ENCODE results near the gene LPIN3. TPM values are rescaled to one million over a fixed set of nuclear protein-coding genes. Genes with fewer than 3 reads are reported as not detected.

The LPIN3 gene
- total and polyA plus RNA-seq, 5 donors from 2014 or later: 0.10 to 0.35 TPM; not detected in 3

GRCh38 chr20:41373251-41373783 is 32.7 kb downstream of the LPIN3 start:
- DNase-seq (no peak), ATAC-seq (ENCODE audit: low read depth in 2 of 2) (no peak)
- H3K27ac ChIP-seq (ENCODE audit: insufficient read depth, low read length, poor library complexity, severe bottlenecking): no peak overlapping the region
- Mint-ChIP-seq H3K4me1 (no peaks in the 10 kb centered on the region), H3K4me3 (no peak overlapping the region), H3K9me3 (peaks cover 0 to 10% (median 2%) of the 10 kb centered on the region in 7 donors), H3K27ac (peak overlapping the region in 1 of 3 donors; percentile 46), H3K27me3 (peaks cover 37% of the 10 kb centered on the region), H3K36me3 (peaks cover 4% of the 10 kb centered on the region)
- H3K27me3 ChIP-seq (ENCODE audit: control insufficient read depth, insufficient read depth, low read length): no peaks in the 10 kb centered on the region
- no peaks in the 10 kb centered on the region for H3K4me1 ChIP-seq (ENCODE audit: control insufficient read depth, insufficient read depth, low read length, poor library complexity, severe bottlenecking)
- no peaks in the 10 kb centered on the region for H3K36me3 ChIP-seq (ENCODE audit: control insufficient read depth, insufficient read depth, low read length)
- no peak overlapping the region for H3K4me3 ChIP-seq (ENCODE audit: low read depth, low read length)
- H3K9me3 ChIP-seq (ENCODE audit: control insufficient read depth in 2 of 2, low read length in 2 of 2): no peaks in the 10 kb centered on the region

GRCh38 chr20:41373931-41374920 is 33.6 kb downstream of the LPIN3 start:
- no peaks in the 10 kb centered on the region for H3K9me3 ChIP-seq (ENCODE audit: control insufficient read depth in 2 of 2, low read length in 2 of 2)
- no peaks in the 10 kb centered on the region for H3K36me3 ChIP-seq (ENCODE audit: control insufficient read depth, insufficient read depth, low read length)
- H3K36me3 Mint-ChIP-seq: peaks cover 4% of the 10 kb centered on the region
- ATAC-seq (ENCODE audit: low read depth in 2 of 2) (no peak), DNase-seq (no peak)
- peaks cover 33% of the 10 kb centered on the region for H3K27me3 Mint-ChIP-seq
- H3K4me3 ChIP-seq (ENCODE audit: low read depth, low read length): no peak overlapping the region
- H3K27me3 ChIP-seq (ENCODE audit: control insufficient read depth, insufficient read depth, low read length): no peaks in the 10 kb centered on the region
- peaks cover 0 to 10% (median 2%) of the 10 kb centered on the region in 7 donors for H3K9me3 Mint-ChIP-seq
- H3K27ac ChIP-seq (ENCODE audit: insufficient read depth, low read length, poor library complexity, severe bottlenecking): no peak overlapping the region
- H3K27ac Mint-ChIP-seq: no peak overlapping the region
- no peaks in the 10 kb centered on the region for H3K4me1 ChIP-seq (ENCODE audit: control insufficient read depth, insufficient read depth, low read length, poor library complexity, severe bottlenecking)
- H3K4me1 Mint-ChIP-seq: no peaks in the 10 kb centered on the region
- no peak overlapping the region for H3K4me3 Mint-ChIP-seq

- Mint-ChIP-seq H3K4me1 (no peaks in the 10 kb centered on the region), H3K4me3 (no peak overlapping the region), H3K27ac (no peak overlapping the region), H3K27me3 (peaks cover 40% of the 10 kb centered on the region), H3K9me3 (peaks cover 0 to 9% (median 2%) of the 10 kb centered on the region in 7 donors), H3K36me3 (peaks cover 4% of the 10 kb centered on the region)
- no peaks in the 10 kb centered on the region for H3K36me3 ChIP-seq (ENCODE audit: control insufficient read depth, insufficient read depth, low read length)
- H3K27ac ChIP-seq (ENCODE audit: insufficient read depth, low read length, poor library complexity, severe bottlenecking): no peak overlapping the region
- H3K27me3 ChIP-seq (ENCODE audit: control insufficient read depth, insufficient read depth, low read length): no peaks in the 10 kb centered on the region
- no peak for DNase-seq
- ATAC-seq (ENCODE audit: low read depth in 2 of 2): no peak
- H3K4me1 ChIP-seq (ENCODE audit: control insufficient read depth, insufficient read depth, low read length, poor library complexity, severe bottlenecking): no peaks in the 10 kb centered on the region
- H3K9me3 ChIP-seq (ENCODE audit: control insufficient read depth in 2 of 2, low read length in 2 of 2): no peaks in the 10 kb centered on the region
- H3K4me3 ChIP-seq (ENCODE audit: low read depth, low read length): no peak overlapping the region
Observed at GRCh38 chr20:41375846-41376245, 35.2 kb downstream of the LPIN3 start.

GRCh38 chr20:41376349-41376748 is 35.7 kb downstream of the LPIN3 start:
- Mint-ChIP-seq H3K36me3 (peaks cover 4% of the 10 kb centered on the region), H3K9me3 (peaks cover 0 to 8% (median 0%) of the 10 kb centered on the region in 7 donors), H3K4me3 (no peak overlapping the region), H3K27ac (no peak overlapping the region), H3K27me3 (peaks cover 41% of the 10 kb centered on the region), H3K4me1 (no peaks in the 10 kb centered on the region)
- no peaks in the 10 kb centered on the region for H3K4me1 ChIP-seq (ENCODE audit: control insufficient read depth, insufficient read depth, low read length, poor library complexity, severe bottlenecking)
- H3K4me3 ChIP-seq (ENCODE audit: low read depth, low read length): no peak overlapping the region
- ATAC-seq (ENCODE audit: low read depth in 2 of 2) (no peak), DNase-seq (no peak)
- no peaks in the 10 kb centered on the region for H3K9me3 ChIP-seq (ENCODE audit: control insufficient read depth in 2 of 2, low read length in 2 of 2)
- H3K27ac ChIP-seq (ENCODE audit: insufficient read depth, low read length, poor library complexity, severe bottlenecking): no peak overlapping the region
- H3K36me3 ChIP-seq (ENCODE audit: control insufficient read depth, insufficient read depth, low read length): no peaks in the 10 kb centered on the region
- H3K27me3 ChIP-seq (ENCODE audit: control insufficient read depth, insufficient read depth, low read length): no peaks in the 10 kb centered on the region

GRCh38 chr20:41377275-41377674 is 36.7 kb downstream of the LPIN3 start:
- Mint-ChIP-seq H3K27ac (no peak overlapping the region), H3K36me3 (peaks cover 4% of the 10 kb centered on the region), H3K4me1 (no peaks in the 10 kb centered on the region), H3K4me3 (no peak overlapping the region), H3K9me3 (peaks cover 0 to 8% (median 0%) of the 10 kb centered on the region in 7 donors), H3K27me3 (peaks cover 47% of the 10 kb centered on the region)
- H3K27ac ChIP-seq (ENCODE audit: insufficient read depth, low read length, poor library complexity, severe bottlenecking): no peak overlapping the region
- no peak overlapping the region for H3K4me3 ChIP-seq (ENCODE audit: low read depth, low read length)
- H3K27me3 ChIP-seq (ENCODE audit: control insufficient read depth, insufficient read depth, low read length): no peaks in the 10 kb centered on the region
- ATAC-seq (ENCODE audit: low read depth in 2 of 2) (no peak), DNase-seq (no peak)
- no peaks in the 10 kb centered on the region for H3K9me3 ChIP-seq (ENCODE audit: control insufficient read depth in 2 of 2, low read length in 2 of 2)
- H3K36me3 ChIP-seq (ENCODE audit: control insufficient read depth, insufficient read depth, low read length): no peaks in the 10 kb centered on the region
- no peaks in the 10 kb centered on the region for H3K4me1 ChIP-seq (ENCODE audit: control insufficient read depth, insufficient read depth, low read length, poor library complexity, severe bottlenecking)

GRCh38 chr20:41379551-41379950 is 38.9 kb downstream of the LPIN3 start:
- no peaks in the 10 kb centered on the region for H3K4me1 ChIP-seq (ENCODE audit: control insufficient read depth, insufficient read depth, low read length, poor library complexity, severe bottlenecking)
- H3K27ac ChIP-seq (ENCODE audit: insufficient read depth, low read length, poor library complexity, severe bottlenecking): no peak overlapping the region
- ATAC-seq (ENCODE audit: low read depth in 2 of 2) (no peak), DNase-seq (no peak)
- Mint-ChIP-seq H3K4me1 (no peaks in the 10 kb centered on the region), H3K27ac (peak overlapping the region in 1 of 3 donors; percentile 5), H3K27me3 (peaks cover 53% of the 10 kb centered on the region), H3K9me3 (peaks cover 0 to 3% (median 2%) of the 10 kb centered on the region in 7 donors), H3K36me3 (no peaks in the 10 kb centered on the region), H3K4me3 (no peak overlapping the region)
- no peaks in the 10 kb centered on the region for H3K9me3 ChIP-seq (ENCODE audit: control insufficient read depth in 2 of 2, low read length in 2 of 2)
- H3K36me3 ChIP-seq (ENCODE audit: control insufficient read depth, insufficient read depth, low read length): no peaks in the 10 kb centered on the region
- no peaks in the 10 kb centered on the region for H3K27me3 ChIP-seq (ENCODE audit: control insufficient read depth, insufficient read depth, low read length)
- H3K4me3 ChIP-seq (ENCODE audit: low read depth, low read length): no peak overlapping the region

GRCh38 chr20:41380551-41381193 is 40.1 kb downstream of the LPIN3 start:
- no peaks in the 10 kb centered on the region for H3K4me1 ChIP-seq (ENCODE audit: control insufficient read depth, insufficient read depth, low read length, poor library complexity, severe bottlenecking)
- H3K27ac ChIP-seq (ENCODE audit: insufficient read depth, low read length, poor library complexity, severe bottlenecking): no peak overlapping the region
- no peak overlapping the region for H3K4me3 Mint-ChIP-seq
- ATAC-seq (ENCODE audit: low read depth in 2 of 2): no peak
- no peak for DNase-seq
- no peak overlapping the region for H3K4me3 ChIP-seq (ENCODE audit: low read depth, low read length)
- H3K27ac Mint-ChIP-seq: no peak overlapping the region
- peaks cover 53% of the 10 kb centered on the region for H3K27me3 Mint-ChIP-seq
- H3K9me3 ChIP-seq (ENCODE audit: control insufficient read depth in 2 of 2, low read length in 2 of 2): no peaks in the 10 kb centered on the region
- H3K27me3 ChIP-seq (ENCODE audit: control insufficient read depth, insufficient read depth, low read length): no peaks in the 10 kb centered on the region
- H3K9me3 Mint-ChIP-seq: peaks cover 0 to 3% (median 2%) of the 10 kb centered on the region in 7 donors
- H3K4me1 Mint-ChIP-seq: no peaks in the 10 kb centered on the region
- H3K36me3 Mint-ChIP-seq: no peaks in the 10 kb centered on the region
- no peaks in the 10 kb centered on the region for H3K36me3 ChIP-seq (ENCODE audit: control insufficient read depth, insufficient read depth, low read length)
